Liver (tissue), 3 donors: Measurements from ENCODE around the gene SUGCT.

ENCODE experiments used
- CTCF ChIP-seq: fragments of 150-350 bp; IDR thresholded peaks from 2 replicates; pipeline ENCODE4 v1.5.1; 2017; ENCODE audit warnings: improper control_type of control experiment, low read depth, low read length; ENCODE audit not compliant: missing input control
- GABPA ChIP-seq, 2 donors: IDR thresholded peaks in 1 of 2; conservative IDR thresholded peaks in 1 of 2; 2 replicates each; pipeline ENCODE4 v1.6.1; 2016; ENCODE audit warnings: antibody characterized with exemption in 2 of 2, mild to moderate bottlenecking in 1 of 2, moderate library complexity in 1 of 2
- RAD21 ChIP-seq, 2 donors: IDR thresholded peaks; 2 replicates each; pipeline ENCODE4 v1.6.1; 2016; ENCODE audit warnings: antibody characterized with exemption in 2 of 2, mild to moderate bottlenecking in 2 of 2
- REST ChIP-seq: IDR thresholded peaks from 2 replicates; pipeline ENCODE4 v1.6.1; 2016; ENCODE audit warnings: antibody characterized with exemption, mild to moderate bottlenecking
- TAF1 ChIP-seq: conservative IDR thresholded peaks from 2 replicates; pipeline ENCODE4 v1.6.1; 2016; ENCODE audit warnings: antibody characterized with exemption, mild to moderate bottlenecking
- YY1 ChIP-seq: IDR thresholded peaks from 2 replicates; pipeline ENCODE4 v1.6.1; 2016; ENCODE audit warnings: antibody characterized with exemption, mild to moderate bottlenecking
- TF ChIP-seq, protein P1 (sequence below): IDR thresholded peaks from 2 replicates; pipeline ENCODE4 v1.6.1; 2016; ENCODE audit warnings: antibody characterized with exemption
- TF ChIP-seq, protein P2 (sequence below): IDR thresholded peaks from 2 replicates; pipeline ENCODE4 v1.6.1; 2016; ENCODE audit warnings: antibody characterized with exemption
- donor health status: healthy.
- donor health status: healthy.

DNA sequence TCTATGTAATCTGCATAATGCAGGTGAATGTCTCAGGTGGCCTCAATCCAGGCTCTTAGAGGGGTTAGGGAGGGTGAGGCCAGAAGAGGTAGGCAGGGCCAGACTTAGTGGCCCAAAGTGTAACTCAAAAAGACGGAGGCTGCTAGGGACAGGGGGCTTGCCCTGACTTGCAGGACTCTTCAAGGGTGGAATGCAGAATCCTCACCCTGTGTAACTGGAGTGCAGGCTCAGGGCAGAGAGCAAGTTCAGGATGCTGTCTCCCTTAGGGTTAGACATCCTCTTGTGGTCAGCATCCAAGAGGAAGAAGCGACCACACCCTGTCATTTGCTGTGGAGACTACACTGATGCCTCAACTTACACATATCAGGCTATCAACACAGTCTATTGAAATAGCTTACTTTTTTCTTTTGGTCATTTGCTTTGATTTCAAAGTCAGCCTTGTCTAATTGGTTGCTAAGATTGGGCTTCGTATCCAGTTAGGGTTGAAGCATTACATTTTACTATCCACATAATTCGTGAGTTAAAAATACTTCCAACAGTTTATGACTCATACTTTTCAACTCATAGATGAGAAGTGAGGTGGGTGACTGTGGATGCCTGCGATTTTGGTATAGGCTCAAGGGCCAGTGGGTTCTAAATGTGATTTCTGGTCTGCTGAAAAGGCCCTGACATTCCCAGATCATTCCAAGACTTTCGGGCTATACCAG, 563.6 kb downstream of the SUGCT start:
- TF ChIP-seq CTCF (no peak), GABPA (IDR thresholded peaks at IDR 0.05 in 1 of 2, conservative IDR thresholded peaks at IDR 0.05 in 1 of 2) (no peak), REST (no peak), YY1 (no peak), RAD21 (IDR thresholded peaks at IDR 0.05) (no peak), TAF1 (no peak)
- TF ChIP-seq, protein P1, sequence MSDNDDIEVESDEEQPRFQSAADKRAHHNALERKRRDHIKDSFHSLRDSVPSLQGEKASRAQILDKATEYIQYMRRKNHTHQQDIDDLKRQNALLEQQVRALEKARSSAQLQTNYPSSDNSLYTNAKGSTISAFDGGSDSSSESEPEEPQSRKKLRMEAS: no peak
- TF ChIP-seq, protein P2, sequence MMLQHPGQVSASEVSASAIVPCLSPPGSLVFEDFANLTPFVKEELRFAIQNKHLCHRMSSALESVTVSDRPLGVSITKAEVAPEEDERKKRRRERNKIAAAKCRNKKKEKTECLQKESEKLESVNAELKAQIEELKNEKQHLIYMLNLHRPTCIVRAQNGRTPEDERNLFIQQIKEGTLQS: no peak
